Fibroblast of pulmonary artery (primary cell): ENCODE results near the gene OR1E1.
"Not testable (repeated sequence)": the region's sequence is repeated elsewhere in the genome, so short reads cannot be mapped to it uniquely, and the experiment has no call there.

ENCODE experiments used
- DNase-seq: peaks from one replicate; pipeline ENCODE4 v3.0.0-alpha.2; 2010; ENCODE audit warnings: low read depth
- H3K4me3 ChIP-seq: replicated peaks from 2 replicates; pipeline ENCODE4 v1.5.1; 2011; ENCODE audit warnings: low read depth, mild to moderate bottlenecking, control low read depth, low read length, moderate library complexity
- TF ChIP-seq, protein P1 (sequence below): IDR thresholded peaks from 2 replicates; pipeline ENCODE4 v1.5.1; 2011; ENCODE audit warnings: mild to moderate bottlenecking, control low read depth, low read length, inconsistent platforms; ENCODE audit errors: missing control alignments

Gene OR1E1

DNA sequence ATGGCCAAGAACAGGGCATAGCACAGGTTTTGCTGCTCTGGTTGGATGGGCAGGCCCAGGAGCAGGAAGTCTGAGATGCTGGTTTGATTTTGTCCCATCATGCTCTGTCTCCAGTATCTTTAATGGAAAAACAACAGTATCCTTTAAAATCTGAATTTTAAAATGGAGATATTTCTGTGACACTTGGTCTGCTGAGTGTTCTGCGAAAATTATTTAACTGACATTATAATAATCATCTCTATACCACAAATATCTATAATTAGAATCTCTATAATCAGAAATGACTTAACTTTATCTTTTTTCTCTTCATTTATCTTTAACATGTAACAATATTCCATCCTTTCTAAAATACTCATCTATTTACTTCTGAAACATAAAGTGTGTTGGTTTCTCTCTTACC is at the start of gene OR1E1:
TSS of gene OR1E1 (minus strand) at position 101 of the 400 bp plus-strand sequence. CDS start at position 101, 0 bp downstream.
- TF ChIP-seq, protein P1, sequence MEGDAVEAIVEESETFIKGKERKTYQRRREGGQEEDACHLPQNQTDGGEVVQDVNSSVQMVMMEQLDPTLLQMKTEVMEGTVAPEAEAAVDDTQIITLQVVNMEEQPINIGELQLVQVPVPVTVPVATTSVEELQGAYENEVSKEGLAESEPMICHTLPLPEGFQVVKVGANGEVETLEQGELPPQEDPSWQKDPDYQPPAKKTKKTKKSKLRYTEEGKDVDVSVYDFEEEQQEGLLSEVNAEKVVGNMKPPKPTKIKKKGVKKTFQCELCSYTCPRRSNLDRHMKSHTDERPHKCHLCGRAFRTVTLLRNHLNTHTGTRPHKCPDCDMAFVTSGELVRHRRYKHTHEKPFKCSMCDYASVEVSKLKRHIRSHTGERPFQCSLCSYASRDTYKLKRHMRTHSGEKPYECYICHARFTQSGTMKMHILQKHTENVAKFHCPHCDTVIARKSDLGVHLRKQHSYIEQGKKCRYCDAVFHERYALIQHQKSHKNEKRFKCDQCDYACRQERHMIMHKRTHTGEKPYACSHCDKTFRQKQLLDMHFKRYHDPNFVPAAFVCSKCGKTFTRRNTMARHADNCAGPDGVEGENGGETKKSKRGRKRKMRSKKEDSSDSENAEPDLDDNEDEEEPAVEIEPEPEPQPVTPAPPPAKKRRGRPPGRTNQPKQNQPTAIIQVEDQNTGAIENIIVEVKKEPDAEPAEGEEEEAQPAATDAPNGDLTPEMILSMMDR, result no peak
- H3K4me3 ChIP-seq, result no peak within 1 kb of the TSS
- no peak for DNase-seq

DNA sequence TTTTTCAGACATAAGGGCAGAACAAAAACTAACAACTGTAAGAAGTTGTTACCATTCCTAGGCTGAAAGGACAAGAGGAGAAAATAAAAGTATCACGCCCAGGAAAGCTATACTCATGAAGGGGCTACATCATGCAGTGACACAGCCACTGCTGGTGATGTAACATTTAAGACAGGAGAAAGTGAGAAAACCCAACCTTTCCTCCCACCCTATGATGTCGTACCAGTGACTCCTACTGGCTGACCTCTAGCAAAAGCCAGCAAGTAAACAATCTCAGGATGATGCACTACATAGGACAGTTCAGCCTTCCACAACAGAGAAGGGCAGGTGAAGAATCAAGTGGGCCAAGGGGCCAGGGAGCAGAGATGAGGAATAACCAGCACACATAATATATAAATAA is 49.4 kb upstream of the OR1E1 start:
- TF ChIP-seq, protein P1, result no peak
- no peak overlapping the region for H3K4me3 ChIP-seq
- DNase-seq, result peak; percentile 19

- H3K4me3 ChIP-seq, result no peak overlapping the region
- TF ChIP-seq, protein P1, result no peak
- DNase-seq, result no peak
Measured at GRCh38 chr17:3440451-3440850, 42.2 kb upstream of the OR1E1 start.

- TF ChIP-seq, protein P1, result no peak
- H3K4me3 ChIP-seq, result no peak overlapping the region
- DNase-seq, result no peak
Measured at GRCh38 chr17:3438368-3438767, 40.2 kb upstream of the OR1E1 start.

DNA sequence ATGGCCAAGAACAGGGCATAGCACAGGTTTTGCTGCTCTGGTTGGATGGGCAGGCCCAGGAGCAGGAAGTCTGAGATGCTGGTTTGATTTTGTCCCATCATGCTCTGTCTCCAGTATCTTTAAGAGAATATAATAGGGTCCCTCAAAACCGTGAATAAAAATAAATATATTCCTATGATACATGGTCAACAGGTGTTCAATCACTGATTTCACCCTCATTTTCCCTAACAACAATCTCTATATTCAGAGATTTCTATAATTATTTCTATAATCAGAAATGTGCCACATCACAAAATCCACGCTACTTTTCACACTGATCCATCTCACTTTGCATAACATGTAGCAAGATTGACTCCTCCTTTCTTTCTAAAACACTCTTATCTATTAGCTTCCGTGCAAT is 35.5 kb upstream of the OR1E1 start, which contains the start of gene OR1E2:
TSS of gene OR1E2 (minus strand) at position 101 of the 400 bp plus-strand sequence. CDS start at position 101, 0 bp downstream.
- H3K4me3 ChIP-seq, result no peak within 1 kb of the TSS
- TF ChIP-seq, protein P1, result no peak
- DNase-seq, result no peak

GRCh38 chr17:3433215-3433614 is 35.0 kb upstream of the OR1E1 start:
- not testable (repeated sequence) for H3K4me3 ChIP-seq, DNase-seq

GRCh38 chr17:3418222-3418621 is 20.0 kb upstream of the OR1E1 start:
- H3K4me3 ChIP-seq, result no peak overlapping the region

More at GRCh38 chr17:3418222-3418621, 20.0 kb upstream of the OR1E1 start:
- no peak for DNase-seq
- TF ChIP-seq, protein P1, result no peak
